Heart left ventricle (tissue), 16 donors: ENCODE measurements around the gene RAB40C. TPM values are rescaled to one million over a fixed set of nuclear protein-coding genes. Genes with fewer than 3 reads are reported as not detected.

ENCODE experiments used
- ATAC-seq, 4 donors: fragments of 200-7000 bp; cut with Tn5 transposase; one replicate each; pipeline ENCODE4 v1.9.1; 2020 to 2022; ENCODE audit warnings: moderate library complexity in 4 of 4, mild to moderate bottlenecking in 3 of 4, moderate number of reproducible peaks in 1 of 4
- DNase-seq, 5 donors: peaks; one replicate each; pipeline ENCODE4 v3.0.0-alpha.2; 2020
- H3K27ac ChIP-seq, 12 donors: fragments of 200-600 bp; sonication (generic) in 4 of 12; one replicate each; pipeline versions ENCODE4 v1.5.0 to v1.8.0; 2016 to 2022; ENCODE audit warnings: mild to moderate bottlenecking in 2 of 12
- H3K27me3 ChIP-seq, 9 donors: fragments of 200-600 bp; sonication (generic) in 2 of 9; one replicate each; pipeline versions ENCODE4 v1.5.1 to v1.8.0; 2016 to 2022; ENCODE audit warnings: mild to moderate bottlenecking in 3 of 9
- H3K36me3 ChIP-seq, 9 donors: fragments of 200-600 bp; sonication (generic) in 2 of 9; one replicate each; pipeline versions ENCODE4 v1.5.0 to v1.8.0; 2018 to 2022; ENCODE audit warnings: mild to moderate bottlenecking in 2 of 9
- H3K4me1 ChIP-seq, 12 donors: fragments of 200-600 bp; sonication (generic) in 4 of 12; one replicate each; pipeline versions ENCODE4 v1.5.0 to v1.8.0; 2016 to 2022; ENCODE audit warnings: mild to moderate bottlenecking in 3 of 12
- H3K4me3 ChIP-seq, 12 donors: fragments of 200-600 bp; sonication (generic) in 4 of 12; one replicate each; pipeline versions ENCODE4 v1.5.0 to v1.8.0; 2017 to 2022; ENCODE audit warnings: mild to moderate bottlenecking in 9 of 12, moderate library complexity in 4 of 12
- H3K9me3 ChIP-seq, 12 donors: fragments of 200-600 bp; sonication (generic) in 4 of 12; one replicate each; pipeline versions ENCODE4 v1.5.0 to v1.8.0; 2016 to 2022; ENCODE audit warnings: mild to moderate bottlenecking in 1 of 12
- CTCF ChIP-seq, 12 donors: fragments of 200-600 bp; sonication (generic) in 4 of 12; IDR thresholded peaks; one replicate each; pipeline versions ENCODE4 v1.5.0 to v1.8.0; 2018 to 2022; ENCODE audit warnings: antibody characterized with exemption in 12 of 12, mild to moderate bottlenecking in 5 of 12
- POLR2A ChIP-seq, 2 donors: fragments of 450-650 bp; IDR thresholded peaks; one replicate each; pipeline ENCODE4 v1.6.1; 2017; ENCODE audit warnings: antibody characterized with exemption in 2 of 2, mild to moderate bottlenecking in 2 of 2, moderate library complexity in 2 of 2
- WGBS, 4 donors: extraction: QIAGEN DNeasy Blood & Tissue Kit in 2 of 4; methylation state at CpG; one replicate each; pipeline versions ENCODE4 v1.1.5 to v1.1.7; 2013 to 2018; 5-methylcytosine and 5-hydroxymethylcytosine counted together
- intact Hi-C, 10 donors: fragments of 100-400 bp; cut with DNase I; formaldehyde crosslinking; loops; one replicate each; pipeline versions ENCODE4 v1.11.1 to v1.14.2; 2022
- polyA plus RNA-seq, 2 donors: library from polyadenylated mRNA; stranded (reverse); fragments of 200-250 nt; gene quantifications; one replicate each; pipeline ENCODE4 v1.2.3, GENCODE V29; 2013
- total RNA-seq, 9 donors: library from RNA; depleted of rRNA in 2 of 9; stranded (reverse); fragments of >200 nt in 2 of 9; fragmentation: NEBNext Ultra II Directional in 3 of 9; extraction: Animal tissue kit (Norgen Biotek cat#: 25700) in 3 of 9; gene quantifications; one replicate each; pipeline versions ENCODE4 v1.1.0 to v1.2.4, GENCODE V29; 2016 to 2023
- donor health status: ischemic (EF 13 %, LVEDD 7.1; RV severe dilation, severe dysfunction).
- donor health status: healthy with polysubstance abuse.
- donor health status: DM: no; HTN: yes; CAD: no.
- donor health status: DM: no; HTN: no; CAD: no.
- donor health status: ischemic (EF 25% LVEDD 6.9; RV normal size, moderate dysfunction).
- donor health status: ischemic (EF 25% LVEDD 5.7; RV mildly dilated, moderate dysfunction).
- donor health status: healthy.
- donor health status: DM: yes; HTN: yes; CAD: no.
- donor health status: ischemic (EF 35%, LVEDD 5.7; RV mildly dilated, moderate dysfunction).
- donor health status: nonischemic (EF 11% LVEDD 7.7; RV severe dilation, severe dysfunction).
- donor health status: DM: yes; HTN: yes; CAD: no.
- donor health status: PGD.
- donor health status: ischemic (EF 29% LVEDD 5.4; RV normal size, mild dysfunction).
- donor health status: nonischemic (EF 23%, LVEDD 6.1; RV moderate dilation, normal function).

Gene RAB40C
- total and polyA plus RNA-seq, 11 donors: 10.2 to 22.0 (median 12.8) TPM

- H3K36me3 ChIP-seq: peaks cover 0 to 60% (median 25%) of the 10 kb centered on the region in 9 donors
- TF ChIP-seq CTCF (IDR thresholded peaks at IDR 0.05) (no peak), POLR2A (IDR thresholded peaks at IDR 0.05) (no peak)
- intact Hi-C loops: no loop called here
Measured at GRCh38 chr16:551210-551609, 38.7 kb upstream of the RAB40C start.

GRCh38 chr16:552171-552570 lies 37.7 kb upstream of the RAB40C start:
- intact Hi-C loops: no loop called here
- DNase-seq: no peak
- WGBS, 4 donors: 95 to 98% (median 97%) methylated on average over 13 to 35 of the region's 35 CpGs
- no peaks in the 10 kb centered on the region for H3K4me1 ChIP-seq
- H3K4me3 ChIP-seq: no peak overlapping the region
- no peak overlapping the region for H3K27ac ChIP-seq
- no peak for TF ChIP-seq POLR2A (IDR thresholded peaks at IDR 0.05)
- TF ChIP-seq CTCF (IDR thresholded peaks at IDR 0.05): no peak
- peaks cover 0 to 60% (median 25%) of the 10 kb centered on the region in 9 donors for H3K36me3 ChIP-seq
- H3K27me3 ChIP-seq: no peaks in the 10 kb centered on the region
- no peak for ATAC-seq
- no peaks in the 10 kb centered on the region for H3K9me3 ChIP-seq

More at GRCh38 chr16:551210-551609, 38.7 kb upstream of the RAB40C start:
- H3K27ac ChIP-seq: no peak overlapping the region
- no peaks in the 10 kb centered on the region for H3K9me3 ChIP-seq
- H3K4me1 ChIP-seq: no peaks in the 10 kb centered on the region
- DNase-seq: no peak
- 96 to 99% (median 97%) methylated on average over 14 to 28 of the region's 28 CpGs for WGBS, 4 donors
- H3K27me3 ChIP-seq: no peaks in the 10 kb centered on the region
- no peak for ATAC-seq
- H3K4me3 ChIP-seq: no peak overlapping the region

GRCh38 chr16:553601-554296 lies 36.1 kb upstream of the RAB40C start:
- TF ChIP-seq CTCF (IDR thresholded peaks at IDR 0.05) (no peak), POLR2A (IDR thresholded peaks at IDR 0.05) (no peak)
- 93 to 97% (median 95%) methylated on average over 10 to 33 of the region's 33 CpGs for WGBS, 4 donors
- Histone ChIP-seq H3K9me3 (no peaks in the 10 kb centered on the region), H3K27me3 (peaks cover 0 to 7% (median 0%) of the 10 kb centered on the region in 9 donors), H3K36me3 (peaks cover 0 to 46% (median 25%) of the 10 kb centered on the region in 9 donors), H3K27ac (no peak overlapping the region), H3K4me1 (peaks cover 0 to 2% (median 0%) of the 10 kb centered on the region in 12 donors), H3K4me3 (no peak overlapping the region)
- no peak for ATAC-seq
- intact Hi-C loops: no loop called here
- no peak for DNase-seq

GRCh38 chr16:554297-554621 lies 35.6 kb upstream of the RAB40C start:
- ATAC-seq: no peak
- Histone ChIP-seq H3K9me3 (no peaks in the 10 kb centered on the region), H3K27me3 (peaks cover under 1 to 12% (median 3%) of the 10 kb centered on the region in 9 donors), H3K36me3 (peaks cover 0 to 41% (median 21%) of the 10 kb centered on the region in 9 donors), H3K27ac (no peak overlapping the region), H3K4me3 (no peak overlapping the region), H3K4me1 (peaks cover 0 to 7% (median 0%) of the 10 kb centered on the region in 12 donors)
- TF ChIP-seq POLR2A (IDR thresholded peaks at IDR 0.05) (no peak), CTCF (IDR thresholded peaks at IDR 0.05) (no peak)
- no peak for DNase-seq
- 89 to 92% (median 90%) methylated on average over 10 to 11 of the region's 11 CpGs for WGBS, 4 donors
- intact Hi-C loops: no loop called here
